Left lung (tissue), 10 donors: ENCODE data around the gene STARD8. TPM values are rescaled to one million over a fixed set of nuclear protein-coding genes. Genes with fewer than 3 reads are reported as not detected.
"Not testable (repeated sequence)": the region's sequence is repeated elsewhere in the genome, so short reads cannot be mapped to it uniquely, and the experiment has no call there.

ENCODE experiments used
- ATAC-seq: fragments of 200-7000 bp; cut with Tn5 transposase; one replicate; pipeline ENCODE4 v1.9.1; 2020; ENCODE audit warnings: moderate library complexity
- DNase-seq, 4 donors: peaks; one replicate each; pipeline ENCODE4 v3.0.0-alpha.2; 2013 to 2020
- H3K27ac ChIP-seq, 2 donors: fragments of 200-600 bp; sonication (generic) in 1 of 2; one replicate each; pipeline versions ENCODE4 v1.5.0 to v1.8.0; 2020 to 2021
- H3K27me3 ChIP-seq, 2 donors: fragments of 200-600 bp; sonication (generic) in 1 of 2; one replicate each; pipeline versions ENCODE4 v1.5.0 to v1.8.0; 2020 to 2021
- H3K36me3 ChIP-seq, 2 donors: fragments of 200-600 bp; sonication (generic) in 1 of 2; one replicate each; pipeline versions ENCODE4 v1.5.0 to v1.8.0; 2020 to 2021
- H3K4me1 ChIP-seq, 2 donors: fragments of 200-600 bp; one replicate each; pipeline ENCODE4 v1.8.0; 2021
- H3K4me3 ChIP-seq, 2 donors: fragments of 200-600 bp; sonication (generic) in 1 of 2; one replicate each; pipeline versions ENCODE4 v1.5.0 to v1.8.0; 2020 to 2021; ENCODE audit warnings: mild to moderate bottlenecking in 1 of 2
- H3K9me3 ChIP-seq, 2 donors: fragments of 200-600 bp; sonication (generic) in 1 of 2; one replicate each; pipeline versions ENCODE4 v1.5.0 to v1.8.0; 2020 to 2021
- CTCF ChIP-seq, 2 donors: fragments of 200-600 bp; sonication (generic) in 1 of 2; IDR thresholded peaks; one replicate each; pipeline versions ENCODE4 v1.5.0 to v1.8.0; 2021; ENCODE audit warnings: antibody characterized with exemption in 2 of 2
- intact Hi-C, 2 donors: fragments of 100-400 bp; cut with DNase I; formaldehyde crosslinking; loops; one replicate each; pipeline versions ENCODE4 v1.11.2 to v1.14.2; 2022
- polyA plus RNA-seq, 6 donors: library from polyadenylated mRNA; unstranded; fragments of 120-200 nt; gene quantifications; one replicate each; pipeline ENCODE4 v1.2.1, GENCODE V29; 2013; ENCODE audit not compliant: insufficient read length in 6 of 6
- total RNA-seq, 2 donors: library from RNA; stranded (reverse); fragmentation: NEBNext Ultra II Directional; extraction: Animal tissue kit (Norgen Biotek cat#: 25700); gene quantifications; one replicate each; pipeline ENCODE4 v1.2.1, GENCODE V29; 2021
- donor health status: DM: no; HTN: yes; CAD: no.
- donor health status: DM: no; HTN: no; CAD: no.

The STARD8 gene
- total and polyA plus RNA-seq, 8 donors, result 11.9 to 19.8 (median 15.0) TPM

DNA sequence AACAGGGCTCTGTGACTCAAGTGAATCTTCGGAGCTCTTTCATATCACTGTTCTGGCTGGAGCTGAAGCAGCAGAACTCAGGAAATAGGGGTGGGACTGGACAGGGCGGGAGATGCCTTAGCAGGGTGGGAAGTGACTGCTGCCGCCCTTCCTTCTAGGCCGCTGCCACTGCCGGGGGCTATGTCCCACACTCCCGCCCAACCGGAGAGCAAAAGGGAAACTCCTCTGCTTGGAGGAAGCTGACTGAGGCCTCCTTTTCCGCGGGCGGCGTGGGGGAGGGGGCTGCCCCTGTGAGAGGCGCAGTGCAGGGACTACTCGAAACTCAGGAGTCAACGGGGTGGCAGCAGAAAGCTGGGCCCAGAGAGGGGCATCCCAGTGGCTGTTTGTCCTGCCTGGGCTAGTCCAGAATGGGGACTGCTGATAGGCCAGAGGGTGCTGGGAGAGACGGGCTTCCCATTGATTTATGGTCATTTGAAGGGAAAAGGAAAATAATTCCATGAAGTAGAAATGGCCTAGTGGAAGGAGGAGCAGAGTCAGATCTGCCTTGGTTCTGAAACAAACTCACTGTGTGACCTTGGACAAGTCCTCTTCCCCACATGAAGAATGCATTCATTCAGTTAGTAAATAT lies 36.9 kb downstream of the STARD8 start:
- ATAC-seq (peak; percentile 59), DNase-seq (peak in 3 of 4 donors; percentile 47 to 86 (median 74))
- intact Hi-C loops, result no loop called here
- Histone ChIP-seq H3K4me3 (no peak overlapping the region), H3K4me1 (peaks cover 6 to 29% of the 10 kb centered on the region in 2 donors), H3K27ac (peak overlapping the region; percentile 56 to 82), H3K9me3 (no peaks in the 10 kb centered on the region), H3K27me3 (no peaks in the 10 kb centered on the region), H3K36me3 (no peaks in the 10 kb centered on the region)
- no peak for TF ChIP-seq CTCF (IDR thresholded peaks at IDR 0.05)

GRCh38 chrX:68684919-68685304 lies 37.4 kb downstream of the STARD8 start:
- Histone ChIP-seq H3K4me1 (peaks cover 6 to 29% of the 10 kb centered on the region in 2 donors), H3K9me3 (no peaks in the 10 kb centered on the region), H3K27ac (peak overlapping the region; percentile 56 to 82), H3K4me3 (no peak overlapping the region), H3K36me3 (no peaks in the 10 kb centered on the region), H3K27me3 (no peaks in the 10 kb centered on the region)
- TF ChIP-seq CTCF (IDR thresholded peaks at IDR 0.05), result no peak
- no peak for DNase-seq
- intact Hi-C loops, result no loop called here
- no peak for ATAC-seq

GRCh38 chrX:68685685-68686084 lies 38.2 kb downstream of the STARD8 start:
- H3K27me3 ChIP-seq, result no peaks in the 10 kb centered on the region
- DNase-seq (peak in 3 of 4 donors; percentile 56 to 83 (median 63)), ATAC-seq (peak; percentile 56)
- H3K9me3 ChIP-seq, result no peaks in the 10 kb centered on the region
- H3K4me1 ChIP-seq, result peaks cover 6 to 29% of the 10 kb centered on the region in 2 donors
- H3K27ac ChIP-seq, result peak overlapping the region; percentile 82
- H3K4me3 ChIP-seq, result peak overlapping the region; percentile 24 to 42
- TF ChIP-seq CTCF (IDR thresholded peaks at IDR 0.05), result no peak
- intact Hi-C loops, result no loop called here
- no peaks in the 10 kb centered on the region for H3K36me3 ChIP-seq

GRCh38 chrX:68686097-68686977 lies 38.9 kb downstream of the STARD8 start:
- peaks cover 6 to 29% of the 10 kb centered on the region in 2 donors for H3K4me1 ChIP-seq
- no peaks in the 10 kb centered on the region for H3K27me3 ChIP-seq
- no peaks in the 10 kb centered on the region for H3K36me3 ChIP-seq
- TF ChIP-seq CTCF (IDR thresholded peaks at IDR 0.05), result no peak
- intact Hi-C loops, result no loop called here
- DNase-seq (peak in 3 of 4 donors; percentile 60 to 88 (median 61)), ATAC-seq (peak; percentile 69)
- H3K27ac ChIP-seq, result peak overlapping the region; percentile 82
- H3K4me3 ChIP-seq, result peak overlapping the region; percentile 24 to 42
- no peaks in the 10 kb centered on the region for H3K9me3 ChIP-seq

DNA sequence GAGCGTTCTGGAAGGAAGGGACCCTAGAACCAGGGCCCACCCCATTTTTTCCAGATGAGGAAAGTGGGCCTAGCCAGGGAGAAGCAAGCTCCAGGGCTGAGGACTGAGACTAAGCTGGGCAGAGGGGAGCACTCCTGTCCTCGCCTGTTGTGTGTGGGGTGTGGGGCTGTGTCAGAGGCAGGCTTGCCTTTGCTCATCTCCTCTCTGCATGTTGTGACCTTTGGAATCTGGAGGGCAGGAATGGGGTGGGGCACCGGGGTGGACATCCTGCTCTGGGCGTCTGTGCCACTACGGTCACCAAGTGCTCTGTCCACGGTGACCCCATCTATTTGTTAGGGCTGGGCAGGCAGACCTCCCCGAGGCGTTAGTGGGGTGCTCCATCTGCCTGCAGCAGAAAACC lies 41.5 kb downstream of the STARD8 start:
- H3K27ac ChIP-seq, H3K36me3 ChIP-seq, ATAC-seq, H3K9me3 ChIP-seq, DNase-seq, H3K4me3 ChIP-seq, intact Hi-C loops, H3K27me3 ChIP-seq: not testable (repeated sequence)
- peaks cover 6 to 29% of the 10 kb centered on the region in 2 donors for H3K4me1 ChIP-seq
